GM18511 (cell line): ENCODE results near the gene PGS1.

Experiments
- ATAC-seq: cut with Tn5 transposase; IDR thresholded peaks from one replicate; pipeline ENCODE4 v1.9.1; 2021; ENCODE audit warnings: mild to moderate bottlenecking, moderate library complexity; ENCODE audit not compliant: unreplicated experiment

Gene PGS1

DNA sequence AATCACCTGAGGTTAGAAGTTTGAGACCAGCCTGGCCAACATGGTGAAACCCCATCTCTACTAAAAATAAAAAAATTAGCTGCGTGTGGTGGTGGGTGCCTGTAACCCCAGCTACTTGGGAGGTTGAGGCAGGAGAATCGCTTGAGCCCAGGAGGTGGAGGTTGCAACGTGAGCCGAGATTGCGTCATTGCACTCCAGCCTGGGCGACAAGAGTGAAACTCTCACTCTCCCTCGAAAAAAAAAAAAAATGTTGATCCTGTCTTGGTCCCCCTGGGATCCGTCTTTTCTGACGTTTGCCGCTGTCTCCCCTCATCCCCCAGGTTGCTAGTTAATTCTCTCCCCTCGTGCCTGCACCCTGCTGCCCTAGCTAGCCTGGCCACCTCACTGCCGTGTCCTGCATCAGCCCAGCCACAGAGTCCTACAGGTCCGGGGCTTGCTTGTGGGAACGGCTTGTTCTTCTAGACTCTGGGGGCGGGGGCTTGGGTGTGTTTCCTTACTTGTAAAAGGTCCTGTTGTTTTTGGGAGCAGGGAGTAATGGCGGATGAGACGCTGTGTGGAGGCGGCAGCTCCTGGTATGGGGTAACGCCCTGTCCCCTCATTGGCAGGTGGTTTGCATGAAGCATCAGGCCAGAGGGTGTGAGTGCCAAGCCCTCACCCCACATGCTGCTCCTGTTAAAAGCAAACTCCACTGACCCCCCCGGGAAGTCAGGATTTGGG, 44.6 kb downstream of the PGS1 start:
- no peak for ATAC-seq

GRCh38 chr17:78423961-78424675, 45.7 kb downstream of the PGS1 start:
- no peak for ATAC-seq

GRCh38 chr17:78425429-78425828, 47.0 kb downstream of the PGS1 start:
- no peak for ATAC-seq

- ATAC-seq: no peak
Measured at GRCh38 chr17:78426293-78426879, 47.9 kb downstream of the PGS1 start.

GRCh38 chr17:78427140-78427539, 48.7 kb downstream of the PGS1 start:
- no peak for ATAC-seq

- no peak for ATAC-seq
Measured at GRCh38 chr17:78428025-78428575, 49.7 kb downstream of the PGS1 start.

DNA sequence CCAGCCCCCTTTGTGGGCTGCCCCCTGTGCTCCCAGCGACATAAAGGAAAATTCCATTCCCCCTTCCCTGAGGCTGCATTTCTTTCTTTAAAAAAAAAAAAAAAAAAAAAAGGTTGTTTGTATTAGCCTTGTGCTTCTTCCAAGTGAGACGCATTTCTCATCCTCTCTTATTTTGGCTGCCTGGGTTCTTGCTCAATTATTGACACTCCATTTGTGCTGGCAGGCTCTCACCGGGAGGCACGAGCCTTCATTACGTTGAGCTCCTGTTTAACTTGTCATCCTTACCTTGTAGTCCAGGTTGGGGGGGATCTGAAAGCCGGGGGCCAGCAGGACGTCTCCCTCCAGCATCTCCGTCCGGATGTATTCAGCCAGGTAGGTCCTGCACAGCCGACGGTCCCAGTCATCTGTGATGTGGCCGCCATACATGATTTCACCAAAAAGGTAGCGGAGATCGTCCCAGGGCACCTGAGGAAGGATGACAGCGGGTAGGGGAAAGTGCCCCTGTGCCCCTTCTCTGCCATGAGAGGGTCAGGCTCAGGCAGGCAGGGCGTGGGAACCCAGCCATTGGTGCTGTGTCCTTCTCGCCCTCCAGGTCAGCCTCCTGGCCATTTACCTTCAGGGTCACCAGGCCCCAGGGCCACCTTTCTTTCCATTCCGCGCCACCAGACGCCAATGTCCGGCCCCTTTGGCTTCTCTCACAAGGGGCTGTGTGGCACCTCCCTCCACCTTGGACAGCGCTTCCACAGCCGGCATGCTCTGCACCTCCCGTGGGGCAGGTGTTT, 50.6 kb downstream of the PGS1 start:
- ATAC-seq: no peak

DNA sequence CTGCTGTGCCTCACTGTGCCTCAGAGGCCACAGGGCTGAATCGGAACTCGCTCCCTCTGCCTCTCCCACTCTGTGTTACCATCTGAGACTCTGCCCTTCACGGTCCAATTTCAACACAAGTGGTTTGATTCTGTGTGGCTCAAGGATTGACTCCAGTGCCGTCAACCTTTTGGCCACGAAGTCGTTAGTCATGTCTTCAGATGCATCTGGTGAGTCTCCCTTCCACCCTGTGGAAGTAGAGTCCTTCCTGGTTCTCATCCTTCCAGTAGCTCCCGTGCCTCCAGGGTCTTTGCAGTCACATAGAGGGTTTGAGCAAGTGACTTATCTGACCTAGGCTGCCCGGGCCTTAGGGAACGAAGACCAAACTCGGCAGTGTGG, 51.2 kb downstream of the PGS1 start:
- no peak for ATAC-seq

DNA sequence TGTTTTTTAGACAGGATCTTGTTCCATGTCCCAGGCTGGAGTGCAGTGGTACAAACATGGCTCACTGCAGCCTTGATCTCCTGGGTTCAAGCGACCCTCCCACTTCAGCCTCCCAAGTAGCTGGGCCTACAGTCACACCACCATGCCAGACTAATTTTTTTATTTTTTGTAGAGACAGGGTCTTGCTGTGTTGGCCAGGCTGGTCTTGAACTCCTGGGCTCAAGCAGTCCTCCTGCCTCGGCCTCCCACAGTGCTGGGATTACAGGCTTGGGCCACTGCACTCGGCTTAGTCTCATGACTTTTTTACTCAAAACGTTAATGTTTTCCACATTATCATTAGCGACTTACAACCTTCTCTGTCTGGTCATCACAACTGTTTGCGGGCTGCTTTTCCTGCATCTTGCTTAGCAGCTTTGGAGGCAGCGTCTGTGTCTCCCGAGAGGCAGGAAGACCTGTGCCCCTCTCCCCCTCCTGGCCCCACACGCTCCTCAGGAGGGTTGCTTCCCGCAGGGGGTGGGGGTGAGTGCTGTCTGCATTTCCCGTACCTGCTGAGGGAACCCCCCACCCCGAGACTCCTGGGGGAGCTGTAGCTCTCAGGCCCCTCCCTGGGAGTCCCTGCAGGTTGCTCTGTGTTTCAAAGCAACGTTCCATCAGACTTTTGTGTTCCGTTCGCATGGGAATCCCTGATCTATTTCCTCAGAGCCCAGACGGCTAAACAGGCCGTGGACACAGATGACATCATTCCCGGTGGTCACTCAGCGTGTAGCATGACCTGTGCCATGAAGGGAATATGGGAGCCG, 52.6 kb downstream of the PGS1 start:
- ATAC-seq: no peak

DNA sequence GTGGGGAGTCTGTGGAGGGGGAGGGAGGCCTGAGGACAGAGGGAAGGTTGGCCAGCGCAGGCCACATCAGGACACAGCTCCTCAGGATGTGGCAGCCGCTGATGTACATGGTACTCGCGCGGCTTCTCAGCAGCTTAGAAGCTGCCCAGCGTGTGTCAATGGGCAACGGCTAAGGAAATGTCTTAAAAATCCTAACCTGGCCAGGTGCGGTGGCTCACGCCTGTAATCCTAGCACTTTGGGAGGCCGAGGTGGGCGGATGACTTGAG, 53.2 kb downstream of the PGS1 start:
- no peak for ATAC-seq

DNA sequence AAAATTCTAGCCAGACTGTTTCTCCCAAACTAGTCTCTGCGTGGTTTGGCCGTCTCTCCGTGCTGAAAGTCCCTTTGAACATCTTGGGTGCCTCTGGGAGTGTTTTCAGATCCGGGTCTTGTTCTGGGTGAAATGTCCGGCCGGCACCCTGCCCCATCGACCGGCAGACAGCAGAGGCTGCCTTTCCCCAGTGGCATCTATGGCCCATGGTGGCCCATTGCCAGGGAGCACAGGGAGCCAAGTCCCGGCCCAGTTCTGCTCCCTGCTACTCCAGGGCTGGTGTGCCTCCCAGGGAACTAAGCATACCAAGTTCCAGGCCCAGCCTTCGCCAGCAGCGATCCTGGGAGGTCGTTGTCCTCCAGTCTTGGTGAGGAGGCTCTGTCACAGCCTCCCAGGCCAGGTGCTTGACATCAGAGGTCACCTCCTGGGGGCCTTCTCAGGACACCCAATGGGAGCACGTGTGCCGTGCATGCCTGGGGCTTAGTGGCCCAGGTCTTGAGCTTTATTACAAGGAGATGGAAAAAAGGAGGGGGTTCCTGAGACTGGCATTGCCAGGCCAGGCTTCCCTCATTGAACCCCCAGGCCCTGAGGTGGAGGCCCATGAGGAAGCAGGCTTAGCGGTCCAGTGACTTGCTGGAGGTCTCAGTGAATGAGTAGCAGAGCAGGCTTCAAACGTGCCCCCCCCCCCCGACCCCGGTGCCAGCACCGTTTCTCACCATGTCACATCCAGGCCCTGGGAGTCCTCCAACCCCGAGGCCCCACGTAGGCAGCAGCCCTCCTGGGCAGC, 54.0 kb downstream of the PGS1 start:
- ATAC-seq: no peak

DNA sequence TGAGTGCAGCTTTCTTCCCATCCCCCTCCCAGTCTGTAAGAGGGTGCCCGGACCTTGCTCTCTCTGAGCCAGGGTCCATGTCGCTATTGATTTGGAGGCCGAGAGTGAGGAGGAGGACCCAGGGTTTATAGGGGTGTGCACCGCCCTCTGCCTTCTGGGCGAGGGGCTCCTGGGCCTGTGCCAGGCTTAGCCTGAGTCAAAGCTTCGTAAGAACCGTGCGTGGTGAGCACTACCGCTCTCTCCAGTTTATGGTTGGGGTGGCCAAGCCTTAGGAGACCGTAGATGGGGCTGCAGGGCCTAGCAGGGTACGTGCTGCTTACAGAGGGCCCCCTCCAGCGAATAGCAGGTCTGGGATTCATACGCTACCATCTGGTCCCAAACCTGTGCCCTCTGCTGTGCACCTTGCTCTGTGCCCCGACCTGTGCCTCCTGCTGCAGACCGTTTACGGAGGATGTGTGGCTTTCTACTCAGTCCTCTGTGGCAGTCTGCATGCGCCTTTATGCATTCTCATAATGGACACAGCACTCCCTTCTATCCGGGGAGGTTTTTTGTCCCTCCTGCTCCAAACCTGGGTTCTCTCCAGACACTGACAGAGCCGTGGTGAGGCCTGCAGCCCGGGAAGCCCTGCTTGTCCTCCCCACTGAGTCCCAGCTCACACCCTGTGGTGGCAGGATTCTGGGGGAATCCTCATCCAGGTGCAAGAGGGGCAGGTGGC, 54.7 kb downstream of the PGS1 start:
- no peak for ATAC-seq

DNA sequence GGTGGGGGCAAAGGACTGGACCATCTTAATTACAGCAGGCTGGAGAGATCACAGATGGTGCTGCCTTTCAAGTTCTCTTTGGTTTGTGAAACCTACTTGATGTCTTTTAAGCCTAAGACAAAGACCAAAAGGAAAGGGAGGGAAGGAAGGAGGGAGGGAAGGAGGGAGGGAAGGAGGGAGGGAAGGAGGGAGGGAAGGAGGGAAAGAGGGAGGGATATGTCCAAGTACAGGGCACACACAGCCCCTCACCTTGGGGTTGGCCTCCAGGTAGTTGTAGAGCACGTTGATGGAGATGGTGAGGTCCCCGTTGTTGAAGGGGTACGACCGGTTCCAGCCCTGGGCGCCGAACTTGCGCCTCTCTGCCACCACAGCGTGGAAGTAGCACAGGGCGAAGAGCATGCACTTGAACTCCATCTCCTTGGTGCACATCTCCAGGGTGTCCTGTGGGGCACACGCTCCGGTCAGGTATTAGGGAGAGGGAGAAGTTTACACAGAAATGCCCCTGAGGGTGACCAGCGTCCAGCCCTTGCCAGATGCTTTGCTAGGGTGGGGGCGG, 55.4 kb downstream of the PGS1 start:
- ATAC-seq: no peak

- no peak for ATAC-seq
Measured at GRCh38 chr17:78434455-78435329, 56.2 kb downstream of the PGS1 start.

GRCh38 chr17:78435330-78436005, 57.0 kb downstream of the PGS1 start:
- ATAC-seq: no peak

GRCh38 chr17:78437508-78438169, 59.2 kb downstream of the PGS1 start:
- no peak for ATAC-seq

DNA sequence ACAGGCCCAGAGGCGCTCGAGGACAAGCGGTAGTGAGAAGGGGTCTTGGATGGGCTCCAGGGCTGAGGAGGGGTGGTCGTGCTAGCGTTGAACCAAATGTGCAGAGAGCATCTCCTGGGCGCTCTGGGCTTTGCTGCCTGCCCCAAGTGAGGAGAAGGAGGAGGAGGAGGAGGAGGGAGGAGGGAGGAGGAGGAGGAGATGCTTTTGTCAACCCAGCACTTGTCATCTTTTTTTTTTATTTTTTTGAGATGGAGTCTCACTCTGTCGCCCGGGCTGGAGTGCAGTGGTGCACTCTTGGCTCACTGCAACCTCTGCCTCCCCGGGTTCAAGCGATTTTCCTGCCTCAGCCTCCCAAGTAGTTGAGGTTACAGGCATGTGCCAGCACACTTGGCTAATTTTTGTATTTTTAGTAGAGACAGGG, 59.8 kb downstream of the PGS1 start:
- no peak for ATAC-seq
